PC-9 (cell line): ENCODE measurements around the gene CRAT. TPM values are rescaled to one million over a fixed set of nuclear protein-coding genes. Genes with fewer than 3 reads are reported as not detected.

Source experiments
- BruUV-seq: library from RNA; stranded (reverse); fragments of 400-500 nt; replicated peaks from 2 replicates; lab custom pipeline; 2021; lab: Mats Ljungman, UMichigan
- CTCF ChIA-PET: fragments of 300-600 bp; sonication (Branson Sonifier 250); formaldehyde crosslinking; loops from one replicate; lab custom pipeline; 2022; ENCODE audit warnings: antibody characterized with exemption; lab: Charles Lee
- POLR2A ChIA-PET: fragments of 300-600 bp; sonication (Branson Sonifier 250); formaldehyde crosslinking; loops from one replicate; lab custom pipeline; 2022; ENCODE audit warnings: antibody characterized with exemption; ENCODE audit not compliant: unreplicated experiment; lab: Charles Lee
- DNase-seq, 2 experiments: peaks; one replicate each; pipeline versions ENCODE4 v3.0.0 to v3.0.0-alpha.2; 2015 to 2022; ENCODE audit warnings: mixed read lengths in 1 of 2
- H2AFZ ChIP-seq: fragments of 200-600 bp; sonication (generic); 2 replicates; pipeline ENCODE4 v1.8.1; 2017; ENCODE audit warnings: antibody characterized with exemption
- H3F3A ChIP-seq: fragments of 200-600 bp; sonication (generic); 2 replicates; pipeline ENCODE4 v1.8.1; 2017; ENCODE audit warnings: antibody characterized with exemption, mild to moderate bottlenecking, low read depth; ENCODE audit not compliant: insufficient read depth
- H3K27ac ChIP-seq: fragments of 200-600 bp; sonication (generic); 2 replicates; pipeline ENCODE4 v1.6.1; 2016; ENCODE audit warnings: mixed run types
- H3K27me3 ChIP-seq: fragments of 200-600 bp; sonication (generic); 2 replicates; pipeline ENCODE4 v1.6.1; 2016; ENCODE audit warnings: low read depth, mixed run types; ENCODE audit not compliant: insufficient read depth
- H3K36me3 ChIP-seq: fragments of 200-600 bp; sonication (generic); 2 replicates; pipeline ENCODE4 v1.6.1; 2016; ENCODE audit warnings: low read depth, mixed run types
- H3K4me1 ChIP-seq: fragments of 200-600 bp; sonication (generic); replicated peaks from 2 replicates; pipeline ENCODE4 v1.6.1; 2016; ENCODE audit warnings: mixed run types; ENCODE audit not compliant: insufficient read depth
- H3K4me2 ChIP-seq: fragments of 200-600 bp; sonication (generic); 2 replicates; pipeline ENCODE4 v1.6.1; 2017; ENCODE audit warnings: mixed run types
- H3K4me3 ChIP-seq: fragments of 200-600 bp; sonication (generic); 2 replicates; pipeline ENCODE4 v1.6.1; 2016; ENCODE audit warnings: mixed run types
- H3K79me2 ChIP-seq: fragments of 200-600 bp; sonication (generic); 2 replicates; pipeline ENCODE4 v1.6.1; 2017; ENCODE audit warnings: low read depth, mixed run types
- H3K9me2 ChIP-seq: fragments of 200-600 bp; sonication (generic); 2 replicates; pipeline ENCODE4 v1.8.1; 2017; ENCODE audit warnings: mild to moderate bottlenecking; ENCODE audit not compliant: insufficient read depth
- H3K9me3 ChIP-seq: fragments of 200-600 bp; sonication (generic); 2 replicates; pipeline ENCODE4 v1.8.1; 2016; ENCODE audit warnings: low read depth; ENCODE audit not compliant: insufficient read depth
- H4K20me1 ChIP-seq: fragments of 200-600 bp; sonication (generic); 2 replicates; pipeline ENCODE4 v1.8.1; 2017; ENCODE audit not compliant: insufficient read depth
- EZH2 ChIP-seq: fragments of 200-600 bp; sonication (generic); IDR thresholded peaks from 2 replicates; pipeline ENCODE4 v1.8.0; 2017; ENCODE audit warnings: antibody characterized with exemption, low read depth
- intact Hi-C: fragments of 100-400 bp; cut with micrococcal nuclease; formaldehyde crosslinking; loops from one replicate; pipeline ENCODE4 v1.10.0; 2022; ENCODE audit not compliant: unreplicated experiment
- total RNA-seq: library from RNA; stranded (reverse); gene quantifications from 2 replicates; pipeline ENCODE4 v1.2.3, GENCODE V29; 2021
- TF ChIP-seq, protein P1 (sequence below): fragments of 200-600 bp; sonication (generic); conservative IDR thresholded peaks from 2 replicates; pipeline ENCODE4 v1.6.1; 2017; ENCODE audit warnings: mixed run types, antibody characterized with exemption, mild to moderate bottlenecking, moderate library complexity

CRAT gene
- total RNA-seq, 1 experiment from 2014 or later, result 40.3 TPM

DNA sequence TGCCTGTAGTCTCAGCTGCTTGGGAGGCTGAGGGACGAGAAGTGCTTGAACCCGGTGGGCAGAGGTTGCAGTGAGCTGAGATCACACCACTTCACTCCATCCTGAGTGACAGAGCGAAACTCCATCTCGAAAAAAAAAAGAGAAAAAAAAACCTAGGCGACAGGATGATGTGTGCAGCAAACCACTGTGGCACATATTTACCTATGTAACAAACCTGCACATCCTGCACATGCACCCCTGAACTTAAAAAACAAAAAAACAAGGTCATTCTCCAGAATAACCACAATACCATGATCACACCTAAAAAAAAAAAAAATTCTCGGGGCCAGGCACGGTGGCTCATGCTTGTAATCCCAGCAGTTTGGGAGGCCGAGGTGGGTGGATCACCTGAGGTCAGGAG, 37.2 kb downstream of the CRAT start:
- TF ChIP-seq, protein P1, sequence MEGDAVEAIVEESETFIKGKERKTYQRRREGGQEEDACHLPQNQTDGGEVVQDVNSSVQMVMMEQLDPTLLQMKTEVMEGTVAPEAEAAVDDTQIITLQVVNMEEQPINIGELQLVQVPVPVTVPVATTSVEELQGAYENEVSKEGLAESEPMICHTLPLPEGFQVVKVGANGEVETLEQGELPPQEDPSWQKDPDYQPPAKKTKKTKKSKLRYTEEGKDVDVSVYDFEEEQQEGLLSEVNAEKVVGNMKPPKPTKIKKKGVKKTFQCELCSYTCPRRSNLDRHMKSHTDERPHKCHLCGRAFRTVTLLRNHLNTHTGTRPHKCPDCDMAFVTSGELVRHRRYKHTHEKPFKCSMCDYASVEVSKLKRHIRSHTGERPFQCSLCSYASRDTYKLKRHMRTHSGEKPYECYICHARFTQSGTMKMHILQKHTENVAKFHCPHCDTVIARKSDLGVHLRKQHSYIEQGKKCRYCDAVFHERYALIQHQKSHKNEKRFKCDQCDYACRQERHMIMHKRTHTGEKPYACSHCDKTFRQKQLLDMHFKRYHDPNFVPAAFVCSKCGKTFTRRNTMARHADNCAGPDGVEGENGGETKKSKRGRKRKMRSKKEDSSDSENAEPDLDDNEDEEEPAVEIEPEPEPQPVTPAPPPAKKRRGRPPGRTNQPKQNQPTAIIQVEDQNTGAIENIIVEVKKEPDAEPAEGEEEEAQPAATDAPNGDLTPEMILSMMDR, result no peak
- no peak for TF ChIP-seq EZH2
- BruUV-seq, result no TSS peak
- H3K4me2 ChIP-seq, result no peak overlapping the region
- no peaks in the 10 kb centered on the region for H3K79me2 ChIP-seq
- DNase-seq, result peak in 1 of 2 experiments; percentile 21
- no peak overlapping the region for H2AFZ ChIP-seq
- H3K27ac ChIP-seq, result no peak overlapping the region
- H3F3A ChIP-seq, result peaks cover 15% of the 10 kb centered on the region; the same call in 1 of the 2 replicates
- H3K4me3 ChIP-seq, result no peak overlapping the region
- POLR2A ChIA-PET, result no interaction called here
- no peaks in the 10 kb centered on the region for H3K27me3 ChIP-seq
- H3K9me2 ChIP-seq, result no peaks in the 10 kb centered on the region
- no peaks in the 10 kb centered on the region for H3K9me3 ChIP-seq
- no peaks in the 10 kb centered on the region; the same call in 1 of the 2 replicates for H4K20me1 ChIP-seq
- H3K36me3 ChIP-seq, result no peaks in the 10 kb centered on the region
- CTCF ChIA-PET, result no interaction called here
- H3K4me1 ChIP-seq, result peaks cover 9% of the 10 kb centered on the region
- intact Hi-C loops, result no loop called here

DNA sequence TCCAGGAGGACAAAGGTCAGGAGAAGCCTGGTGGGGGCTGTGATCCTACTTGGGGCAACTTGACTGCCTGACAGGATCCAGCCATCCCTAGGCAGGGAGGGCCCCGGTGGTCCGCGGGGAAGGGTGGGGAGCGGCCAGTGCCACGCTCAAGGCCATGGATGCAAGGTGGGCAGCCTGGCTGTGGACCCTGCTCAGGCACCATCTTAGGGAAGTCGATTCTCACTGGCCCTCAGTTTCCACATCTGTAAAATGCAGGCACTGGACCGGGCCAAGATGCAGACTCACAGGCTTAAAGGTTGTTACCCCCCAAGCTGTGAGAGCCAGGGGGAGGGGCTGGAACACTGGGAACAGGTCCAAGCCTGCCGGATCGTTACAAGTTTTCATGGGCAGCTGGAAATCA, 38.4 kb downstream of the CRAT start:
- no peaks in the 10 kb centered on the region for H3K27me3 ChIP-seq
- intact Hi-C loops, result no loop called here
- no peak overlapping the region for H3K4me3 ChIP-seq
- BruUV-seq, result no TSS peak
- H3K36me3 ChIP-seq, result no peaks in the 10 kb centered on the region
- no peak overlapping the region for H3K4me2 ChIP-seq
- no peaks in the 10 kb centered on the region for H3K9me2 ChIP-seq
- no peaks in the 10 kb centered on the region for H3K9me3 ChIP-seq
- H3F3A ChIP-seq, result peaks cover 14% of the 10 kb centered on the region; the same call in 1 of the 2 replicates
- no peaks in the 10 kb centered on the region for H3K79me2 ChIP-seq
- H3K4me1 ChIP-seq, result peaks cover 4% of the 10 kb centered on the region
- POLR2A ChIA-PET, result no interaction called here
- CTCF ChIA-PET, result interaction anchor here (0.7 kb wide), 1 partner anchor 767 kb away, joined by 4 read pairs; no protein-coding TSS in a partner anchor
- H2AFZ ChIP-seq, result no peak overlapping the region
- DNase-seq, result no peak
- H4K20me1 ChIP-seq, result no peaks in the 10 kb centered on the region; the same call in 1 of the 2 replicates
- no peak overlapping the region for H3K27ac ChIP-seq
- TF ChIP-seq, protein P1, result no peak
- TF ChIP-seq EZH2, result no peak

DNA sequence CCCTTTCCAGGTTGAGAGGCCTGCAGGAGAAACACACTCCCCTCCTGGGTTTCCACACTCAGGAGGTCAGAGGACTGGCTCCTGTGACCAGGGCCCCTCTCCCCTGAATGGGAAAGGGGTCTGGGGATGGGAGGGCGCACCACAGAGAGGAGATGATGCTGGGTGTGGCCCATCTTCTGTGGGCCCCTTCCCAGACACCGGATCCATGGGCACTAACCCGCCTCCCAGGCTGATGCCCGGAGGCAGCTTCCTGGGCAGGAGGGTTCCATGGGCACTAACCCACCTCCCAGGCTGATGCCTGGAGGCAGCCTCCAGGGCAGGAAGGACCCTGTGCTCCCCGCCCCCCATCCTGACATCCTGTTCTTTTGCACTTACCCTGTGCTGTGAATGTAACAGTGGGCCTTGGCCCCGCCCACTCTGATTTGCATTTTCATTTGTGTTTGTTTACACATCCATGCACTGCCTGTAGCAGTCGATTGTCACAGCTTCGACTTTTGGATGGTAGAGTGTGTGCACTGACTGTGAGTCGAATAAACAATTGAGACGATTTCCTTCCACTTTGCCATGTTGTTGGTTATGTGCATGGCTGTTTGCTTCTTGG, 39.0 kb downstream of the CRAT start:
- no peaks in the 10 kb centered on the region; the same call in 1 of the 2 replicates for H4K20me1 ChIP-seq
- no peak overlapping the region for H2AFZ ChIP-seq
- BruUV-seq, result no TSS peak
- H3K79me2 ChIP-seq, result no peaks in the 10 kb centered on the region
- H3K27me3 ChIP-seq, result no peaks in the 10 kb centered on the region
- no peaks in the 10 kb centered on the region for H3K9me2 ChIP-seq
- POLR2A ChIA-PET, result no interaction called here
- H3K4me2 ChIP-seq, result no peak overlapping the region
- no peaks in the 10 kb centered on the region for H3K36me3 ChIP-seq
- peaks cover 9% of the 10 kb centered on the region; the same call in 1 of the 2 replicates for H3F3A ChIP-seq
- H3K4me3 ChIP-seq, result no peak overlapping the region
- peak in 1 of 2 experiments; percentile 29 for DNase-seq
- H3K9me3 ChIP-seq, result no peaks in the 10 kb centered on the region
- H3K27ac ChIP-seq, result no peak overlapping the region
- intact Hi-C loops, result no loop called here
- H3K4me1 ChIP-seq, result no peaks in the 10 kb centered on the region
- TF ChIP-seq, protein P1, result no peak
- CTCF ChIA-PET, result interaction anchor here (0.7 kb wide), 1 partner anchor 767 kb away, joined by 4 read pairs; no protein-coding TSS in a partner anchor
